Measurements from ENCODE around the gene TPST1. TPM values are rescaled to one million over a fixed set of nuclear protein-coding genes. Genes with fewer than 3 reads are reported as not detected.

Gene TPST1
- total RNA-seq, 1 donor from 2014 or later = 5.7 TPM

DNA sequence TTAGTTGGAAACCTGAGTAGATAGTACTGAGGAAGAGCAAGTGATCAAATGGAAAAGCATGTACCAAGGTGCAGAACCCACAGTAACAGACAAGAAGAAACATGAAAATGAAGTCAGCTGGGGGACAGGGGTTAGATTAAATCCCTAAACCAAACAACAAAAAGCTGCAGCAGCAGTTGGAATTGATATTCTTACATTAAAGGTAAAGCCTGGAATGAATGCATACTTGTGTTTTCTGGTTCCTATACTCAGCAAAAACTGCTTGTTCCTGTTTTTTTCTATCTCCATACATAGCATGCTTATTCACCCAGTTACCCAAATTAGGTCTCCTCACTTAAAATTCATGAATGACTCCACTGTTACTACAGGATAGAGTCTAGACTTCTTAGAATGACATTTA is 92.4 kb downstream of the TPST1 start:
- intact Hi-C loops (cut with micrococcal nuclease) = no loop called here
- TF ChIP-seq, protein P1, sequence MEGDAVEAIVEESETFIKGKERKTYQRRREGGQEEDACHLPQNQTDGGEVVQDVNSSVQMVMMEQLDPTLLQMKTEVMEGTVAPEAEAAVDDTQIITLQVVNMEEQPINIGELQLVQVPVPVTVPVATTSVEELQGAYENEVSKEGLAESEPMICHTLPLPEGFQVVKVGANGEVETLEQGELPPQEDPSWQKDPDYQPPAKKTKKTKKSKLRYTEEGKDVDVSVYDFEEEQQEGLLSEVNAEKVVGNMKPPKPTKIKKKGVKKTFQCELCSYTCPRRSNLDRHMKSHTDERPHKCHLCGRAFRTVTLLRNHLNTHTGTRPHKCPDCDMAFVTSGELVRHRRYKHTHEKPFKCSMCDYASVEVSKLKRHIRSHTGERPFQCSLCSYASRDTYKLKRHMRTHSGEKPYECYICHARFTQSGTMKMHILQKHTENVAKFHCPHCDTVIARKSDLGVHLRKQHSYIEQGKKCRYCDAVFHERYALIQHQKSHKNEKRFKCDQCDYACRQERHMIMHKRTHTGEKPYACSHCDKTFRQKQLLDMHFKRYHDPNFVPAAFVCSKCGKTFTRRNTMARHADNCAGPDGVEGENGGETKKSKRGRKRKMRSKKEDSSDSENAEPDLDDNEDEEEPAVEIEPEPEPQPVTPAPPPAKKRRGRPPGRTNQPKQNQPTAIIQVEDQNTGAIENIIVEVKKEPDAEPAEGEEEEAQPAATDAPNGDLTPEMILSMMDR (IDR thresholded peaks at IDR 0.05; ENCODE audit: borderline replicate concordance) = no peak
- Histone ChIP-seq H3K4me3 (no peak overlapping the region), H3K27ac (replicated peaks) (no peak overlapping the region), H3K9me3 (replicated peaks) (peaks cover 35% of the 10 kb centered on the region), H3K36me3 (peaks cover 3% of the 10 kb centered on the region), H3K27me3 (ENCODE audit: low read depth) (no peaks in the 10 kb centered on the region), H3K4me1 (no peaks in the 10 kb centered on the region)
- no peak for DNase-seq

DNA sequence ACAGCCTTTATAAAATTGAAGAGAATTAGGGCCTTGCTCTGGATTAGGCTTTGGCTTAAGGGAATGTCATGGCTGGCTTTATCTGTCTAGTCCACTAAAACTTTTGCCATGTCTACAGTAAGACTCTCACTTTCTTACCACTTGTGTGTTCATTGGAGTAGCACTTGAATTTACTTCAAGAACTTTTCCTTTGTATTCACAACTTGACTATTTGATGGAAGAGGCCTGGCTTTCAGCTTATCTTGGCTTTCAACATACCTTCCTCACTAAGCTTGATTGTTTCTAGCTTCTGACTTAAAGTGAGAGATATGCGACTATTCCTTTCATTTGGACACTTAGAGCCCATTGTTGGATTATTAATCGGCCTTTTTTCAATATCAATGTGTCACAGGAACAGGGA is 96.1 kb downstream of the TPST1 start:
- TF ChIP-seq, protein P1 (IDR thresholded peaks at IDR 0.05; ENCODE audit: borderline replicate concordance) = no peak
- Histone ChIP-seq H3K4me3 (no peak overlapping the region), H3K36me3 (peaks cover 3% of the 10 kb centered on the region), H3K27ac (replicated peaks) (no peak overlapping the region), H3K27me3 (ENCODE audit: low read depth) (no peaks in the 10 kb centered on the region), H3K9me3 (replicated peaks) (peaks cover 35% of the 10 kb centered on the region), H3K4me1 (no peaks in the 10 kb centered on the region)
- intact Hi-C loops (cut with micrococcal nuclease) = no loop called here
- no peak for DNase-seq

DNA sequence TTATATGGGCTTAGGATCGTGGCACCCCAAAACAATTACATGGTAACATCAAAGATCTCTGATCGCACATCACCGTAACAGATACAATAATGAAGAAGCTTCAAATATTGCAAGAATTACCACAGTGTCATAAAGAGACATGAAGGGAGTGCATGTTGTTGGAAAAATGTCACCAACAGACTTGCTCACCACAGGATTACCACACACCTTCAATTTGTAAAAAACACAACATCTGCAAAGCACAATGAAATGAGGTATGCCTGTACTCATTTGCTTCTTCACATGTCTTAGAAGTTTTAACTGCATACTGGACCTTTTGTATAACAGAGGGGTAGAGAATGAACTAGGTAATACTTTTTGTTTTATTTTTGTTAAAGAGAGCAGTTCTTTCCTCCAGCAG is 96.6 kb downstream of the TPST1 start:
- no peak for DNase-seq
- intact Hi-C loops (cut with micrococcal nuclease) = no loop called here
- Histone ChIP-seq H3K27me3 (ENCODE audit: low read depth) (no peaks in the 10 kb centered on the region), H3K4me3 (no peak overlapping the region), H3K9me3 (replicated peaks) (peaks cover 35% of the 10 kb centered on the region), H3K4me1 (no peaks in the 10 kb centered on the region), H3K36me3 (peaks cover 3% of the 10 kb centered on the region), H3K27ac (replicated peaks) (no peak overlapping the region)
- TF ChIP-seq, protein P1 (IDR thresholded peaks at IDR 0.05; ENCODE audit: borderline replicate concordance) = no peak

DNA sequence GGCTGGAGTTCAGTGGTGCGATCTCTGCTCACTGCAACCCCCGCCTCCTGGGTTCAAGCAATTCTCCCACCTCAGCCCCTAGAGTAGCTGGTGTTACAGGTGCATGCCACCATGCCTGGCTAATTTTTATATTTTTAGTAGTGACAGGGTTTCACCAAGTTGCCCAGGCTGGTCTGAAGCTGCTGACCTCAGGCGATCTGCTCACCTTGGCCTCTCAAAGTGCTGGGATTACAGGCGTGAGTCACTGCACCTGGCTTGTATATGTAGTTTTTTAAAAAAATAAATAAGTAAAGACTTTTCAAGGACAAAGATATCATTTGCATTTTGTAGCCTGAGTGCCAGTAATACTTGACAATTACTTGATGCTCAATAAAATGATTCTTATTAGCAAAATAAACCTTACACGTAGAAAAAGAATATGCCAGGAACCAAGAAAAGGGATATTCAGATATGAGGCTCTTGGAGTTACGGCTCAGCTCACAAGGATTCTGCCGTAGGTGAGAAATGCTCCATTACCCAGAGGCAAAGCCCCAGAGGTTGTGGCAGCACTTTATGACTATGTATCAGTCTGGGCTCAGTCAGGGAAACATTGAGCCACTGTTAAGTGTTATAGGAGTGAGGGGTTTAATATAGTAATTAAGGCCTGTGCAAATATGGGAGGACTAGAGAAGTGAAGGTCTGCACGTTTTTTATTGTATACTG is 98.5 kb downstream of the TPST1 start:
- Histone ChIP-seq H3K27me3 (ENCODE audit: low read depth) (no peaks in the 10 kb centered on the region), H3K4me3 (no peak overlapping the region), H3K9me3 (replicated peaks) (peaks cover 17% of the 10 kb centered on the region), H3K4me1 (no peaks in the 10 kb centered on the region), H3K36me3 (peaks cover 3% of the 10 kb centered on the region), H3K27ac (replicated peaks) (no peak overlapping the region)
- intact Hi-C loops (cut with micrococcal nuclease) = no loop called here
- TF ChIP-seq, protein P1 (IDR thresholded peaks at IDR 0.05; ENCODE audit: borderline replicate concordance) = no peak
- no peak for DNase-seq

DNA sequence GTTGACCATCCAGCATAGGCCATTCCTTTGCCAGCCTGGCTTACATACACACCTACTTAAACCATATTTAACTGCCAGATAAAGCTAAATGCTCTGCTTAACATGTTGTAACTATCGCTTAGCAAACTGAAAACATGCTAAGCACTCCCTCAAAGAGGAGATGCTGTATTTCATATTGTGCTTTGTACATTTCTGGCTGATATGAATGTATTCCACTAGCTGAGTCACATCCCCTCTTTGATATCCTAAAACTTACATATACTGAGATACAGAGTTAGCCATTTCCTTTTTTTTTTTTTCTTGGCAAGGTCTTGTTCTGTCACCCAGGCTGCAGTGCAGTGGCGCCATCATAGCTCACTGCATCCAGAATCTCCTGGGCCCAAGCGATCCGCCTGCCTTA is 99.4 kb downstream of the TPST1 start:
- H3K27ac ChIP-seq (replicated peaks) = no peak overlapping the region

More for the DNA sequence above, 99.4 kb downstream of the TPST1 start:
- Histone ChIP-seq H3K27me3 (ENCODE audit: low read depth) (no peaks in the 10 kb centered on the region), H3K4me3 (no peak overlapping the region), H3K4me1 (no peaks in the 10 kb centered on the region), H3K9me3 (replicated peaks) (peaks cover 8% of the 10 kb centered on the region), H3K36me3 (no peaks in the 10 kb centered on the region)
- TF ChIP-seq, protein P1 (IDR thresholded peaks at IDR 0.05; ENCODE audit: borderline replicate concordance) = no peak
- intact Hi-C loops (cut with micrococcal nuclease) = no loop called here
- DNase-seq = no peak
